Psoas muscle (tissue), 8 donors: ENCODE measurements around the gene HOXA11. TPM values are rescaled to one million over a fixed set of nuclear protein-coding genes. Genes with fewer than 3 reads are reported as not detected.

Experiments
- ATAC-seq, 4 donors: fragments of 200-7000 bp; cut with Tn5 transposase; one replicate each; pipeline ENCODE4 v1.9.1; 2020; ENCODE audit warnings: moderate library complexity in 3 of 4, mild to moderate bottlenecking in 2 of 4
- DNase-seq, 2 donors: peaks; one replicate each; pipeline ENCODE4 v3.0.0-alpha.2; 2020
- H3K27ac ChIP-seq: fragments of 200-600 bp; one replicate; pipeline ENCODE4 v1.8.0; 2022
- H3K27me3 ChIP-seq, 3 donors: fragments of 200-600 bp in 1 of 3; one replicate each; pipeline versions ENCODE4 v1.6.1 to v1.8.0; 2013 to 2022; ENCODE audit warnings: low read length in 2 of 3, mild to moderate bottlenecking in 2 of 3, moderate library complexity in 1 of 3; ENCODE audit not compliant: insufficient read depth in 3 of 3
- H3K36me3 ChIP-seq, 2 donors: fragments of 200-600 bp in 1 of 2; one replicate each; pipeline versions ENCODE4 v1.6.1 to v1.8.0; 2013 to 2022; ENCODE audit warnings: low read depth in 1 of 2, mild to moderate bottlenecking in 1 of 2, moderate library complexity in 1 of 2; ENCODE audit not compliant: insufficient read depth in 1 of 2
- H3K4me1 ChIP-seq: fragments of 200-600 bp; one replicate; pipeline ENCODE4 v1.8.0; 2022
- H3K4me3 ChIP-seq: fragments of 200-600 bp; one replicate; pipeline ENCODE4 v1.8.0; 2022; ENCODE audit warnings: mild to moderate bottlenecking
- H3K9me3 ChIP-seq: fragments of 200-600 bp; one replicate; pipeline ENCODE4 v1.8.0; 2022
- CTCF ChIP-seq: fragments of 200-600 bp; IDR thresholded peaks from one replicate; pipeline ENCODE4 v1.8.0; 2022; ENCODE audit warnings: antibody characterized with exemption
- WGBS, 3 donors: extraction: QIAGEN DNeasy Blood & Tissue Kit; methylation state at CpG; one replicate each; pipeline versions ENCODE4 v1.1.6 to v1.1.7; 2013; 5-methylcytosine and 5-hydroxymethylcytosine counted together
- intact Hi-C, 2 donors: fragments of 100-400 bp; cut with DNase I; formaldehyde crosslinking; loops; one replicate each; pipeline versions ENCODE4 v1.11.0 to v1.14.2; 2022
- polyA plus RNA-seq, 3 donors: library from polyadenylated mRNA; stranded (reverse); fragments of 200-250 nt; gene quantifications; one replicate each; pipeline ENCODE4 v1.2.3, GENCODE V29; 2013
- total RNA-seq, 4 donors: library from RNA; stranded (reverse); fragmentation: NEBNext Ultra II Directional in 2 of 4; extraction: Animal tissue kit (Norgen Biotek cat#: 25700) in 2 of 4; gene quantifications; one replicate each; pipeline versions ENCODE4 v1.2.1 to v1.2.4, GENCODE V29; 2021 to 2023
- donor health status: healthy with polysubstance abuse.
- donor health status: DM: no; HTN: no; CAD: no; lungs with moderate emphysema.
- donor health status: Bipolar disorder and iron deficiency.
- donor health status: healthy.
- donor health status: DM: yes; HTN: yes; CAD: no.
- donor health status: DM: no; HTN: no; CAD: no.
- donor health status: DM: no; HTN: no; CAD: no.
- donor health status: DM: yes; HTN: yes; CAD: no.

The HOXA11 gene
- total and polyA plus RNA-seq, 7 donors, result 0.08 to 1.1 (median 0.57) TPM; not detected in 3

- Histone ChIP-seq H3K27me3 (no peaks in the 10 kb centered on the region), H3K4me1 (peaks cover 23% of the 10 kb centered on the region), H3K9me3 (no peaks in the 10 kb centered on the region), H3K36me3 (peaks cover 0 to 37% of the 10 kb centered on the region in 2 donors), H3K27ac (peak overlapping the region; percentile 83), H3K4me3 (peak overlapping the region; percentile 11)
- no peak for TF ChIP-seq CTCF
- ATAC-seq, result no peak
- intact Hi-C loops, result loop anchor here in 1 of 2 donors (10.0 kb wide), 1 partner anchor 751 kb away; no protein-coding TSS in a partner anchor
- DNase-seq, result peak in 1 of 2 donors; percentile 45
- 84 to 88% (median 86%) methylated on average over 43 to 47 of the region's 47 CpGs for WGBS, 3 donors
These were observed 39.7 kb downstream of the HOXA11 start for GRCh38 chr7:27145165-27145913.

- DNase-seq (peak in 1 of 2 donors; percentile 53), ATAC-seq (no peak)
- Histone ChIP-seq H3K27me3 (no peaks in the 10 kb centered on the region), H3K27ac (peak overlapping the region; percentile 83), H3K4me1 (peaks cover 23% of the 10 kb centered on the region), H3K36me3 (peaks cover 0 to 37% of the 10 kb centered on the region in 2 donors), H3K4me3 (peak overlapping the region; percentile 12), H3K9me3 (no peaks in the 10 kb centered on the region)
- no peak for TF ChIP-seq CTCF
- WGBS, 3 donors, result 77 to 83% (median 80%) methylated on average over 29 to 31 of the region's 31 CpGs
- intact Hi-C loops, result loop anchor here in 1 of 2 donors (5.0 to 10.0 kb wide), 2 partner anchors 287 to 750 kb away; no protein-coding TSS in a partner anchor
These were observed 40.3 kb downstream of the HOXA11 start for GRCh38 chr7:27144781-27145164.

- Histone ChIP-seq H3K27me3 (no peaks in the 10 kb centered on the region), H3K36me3 (peaks cover 0 to 37% of the 10 kb centered on the region in 2 donors), H3K4me3 (peak overlapping the region; percentile 20), H3K4me1 (peaks cover 17% of the 10 kb centered on the region), H3K9me3 (no peaks in the 10 kb centered on the region), H3K27ac (peak overlapping the region; percentile 83)
- no peak for TF ChIP-seq CTCF
- DNase-seq (peak in 1 of 2 donors; percentile 42), ATAC-seq (no peak)
- 73 to 76% (median 75%) methylated on average over 40 of the region's 40 CpGs for WGBS, 3 donors
- intact Hi-C loops, result loop anchor here in 1 of 2 donors (5.0 to 10.0 kb wide), 2 partner anchors 287 to 749 kb away; no protein-coding TSS in a partner anchor
These were observed 40.9 kb downstream of the HOXA11 start for GRCh38 chr7:27143950-27144780.

GRCh38 chr7:27143023-27143949 lies 41.7 kb downstream of the HOXA11 start, which contains the start of gene HOXA5:
Gene HOXA5, minus strand, starts transcription at chr7:27143681. Its CDS starts 74 bp downstream, at chr7:27143607.
- peak; percentile 71 for TF ChIP-seq CTCF
- peak; percentile 51 to 92 (median 76) for ATAC-seq

More at GRCh38 chr7:27143023-27143949, 41.7 kb downstream of the HOXA11 start, which contains the start of gene HOXA5:
- H3K4me3 ChIP-seq, result peak within 1 kb of the TSS; percentile 74
- peaks cover 0 to 37% of the 10 kb centered on the region in 2 donors for H3K36me3 ChIP-seq
- WGBS, 3 donors, result 54 to 66% (median 58%) methylated on average over 80 to 86 of the region's 86 CpGs
- no peaks in the 10 kb centered on the region for H3K9me3 ChIP-seq
- DNase-seq, result peak; percentile 84 to 86
- H3K4me1 ChIP-seq, result peaks cover 13% of the 10 kb centered on the region
- intact Hi-C loops, result loop anchor here in 1 of 2 donors (5.0 to 10.0 kb wide), 2 partner anchors 286 to 748 kb away; no protein-coding TSS in a partner anchor
- H3K27ac ChIP-seq, result peak within 1 kb of the TSS; percentile 83
- no peaks in the 10 kb centered on the region for H3K27me3 ChIP-seq
